Stimulated activated CD8-positive, alpha-beta memory T cell treated with anti-CD3 and anti-CD28 coated beads, Interleukin-15, amount 100 ng/mL, for 1 hour (primary cell): Measurements from ENCODE around the gene KCTD15.

Source experiments
- DNase-seq: peaks from one replicate; pipeline ENCODE4 v3.0.0-alpha.2; 2020; ENCODE audit warnings: low read depth

The KCTD15 gene

GRCh38 chr19:33859016-33859415 is 62.3 kb downstream of the KCTD15 start:
- DNase-seq = no peak

GRCh38 chr19:33860312-33861090 is 63.8 kb downstream of the KCTD15 start:
- no peak for DNase-seq

GRCh38 chr19:33861950-33862349 is 65.3 kb downstream of the KCTD15 start:
- no peak for DNase-seq

DNA sequence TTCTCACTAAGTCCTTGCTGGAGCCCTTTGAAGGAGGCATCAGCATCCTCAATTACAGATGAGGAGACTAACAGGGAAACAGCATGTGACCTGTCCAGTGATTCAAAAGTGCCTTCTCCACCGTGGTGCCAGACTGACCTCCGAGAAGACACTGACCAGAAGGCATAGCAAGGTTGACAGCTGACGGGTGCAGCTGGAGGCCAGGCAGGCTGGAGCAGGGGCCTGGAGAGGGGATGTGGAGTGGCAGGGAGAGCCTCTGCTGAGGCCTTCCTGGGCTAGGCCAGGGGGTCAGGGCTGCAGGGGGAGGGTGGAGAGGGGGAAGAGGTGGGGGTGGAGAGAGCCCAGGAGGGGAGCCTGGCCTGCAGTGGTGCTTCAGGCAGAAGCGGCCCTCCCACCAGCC is 66.3 kb downstream of the KCTD15 start:
- DNase-seq = no peak

- no peak for DNase-seq
These were observed 66.8 kb downstream of the KCTD15 start for GRCh38 chr19:33863436-33863835.

DNA sequence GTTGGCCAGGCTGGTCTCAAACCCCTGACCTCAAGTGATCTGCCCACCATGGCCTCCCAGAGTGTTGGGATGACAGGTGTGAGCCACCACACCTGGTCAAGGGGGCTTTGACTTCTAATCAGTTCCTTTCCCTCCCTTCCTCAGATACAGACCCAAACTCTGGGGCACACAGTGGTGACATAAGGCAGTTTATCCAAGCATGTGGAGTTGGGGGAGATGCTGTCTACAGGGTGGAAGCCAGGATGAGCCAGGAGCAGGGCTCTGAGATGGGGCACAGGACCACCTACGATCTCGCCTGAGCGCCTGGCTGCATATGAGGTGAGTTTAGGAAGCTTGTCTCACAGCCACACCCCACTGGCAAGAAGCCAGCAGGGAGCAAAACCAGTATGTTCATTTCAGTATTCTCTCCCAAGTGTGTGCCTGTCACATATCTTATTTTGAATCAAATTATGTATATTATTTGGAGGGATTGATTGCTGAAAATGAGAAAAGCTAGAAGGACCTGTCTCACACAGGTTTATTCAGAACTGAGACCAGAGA is 67.7 kb downstream of the KCTD15 start:
- DNase-seq = no peak

- no peak for DNase-seq
These were observed 68.6 kb downstream of the KCTD15 start for GRCh38 chr19:33865306-33865705.
